ENCODE measurements around the gene HEPACAM. TPM values are rescaled to one million over a fixed set of nuclear protein-coding genes. Genes with fewer than 3 reads are reported as not detected.
A peak's percentile ranks its signal among the peaks of the same experiment; 100 is the strongest.

Gene HEPACAM
- polyA plus RNA-seq, 4 donors: 0.67 TPM; not detected in 3

DNA sequence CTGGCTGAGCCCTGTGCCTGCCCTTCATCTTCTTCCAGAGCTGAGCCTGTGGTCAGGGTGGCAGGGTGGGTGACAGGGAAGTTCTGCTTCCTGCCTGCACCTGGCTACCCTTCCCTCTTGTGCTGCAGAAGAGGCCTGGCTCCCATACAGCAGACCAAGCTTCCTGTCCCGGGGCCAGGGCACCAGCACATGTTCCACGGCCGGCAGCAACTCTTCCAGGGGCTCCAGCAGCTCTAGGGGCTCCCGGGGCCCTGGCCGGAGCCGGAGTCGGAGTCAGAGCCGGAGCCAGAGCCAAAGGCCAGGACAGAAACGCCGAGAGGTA, 55.6 kb downstream of the HEPACAM start:
- H3K27ac ChIP-seq (ENCODE audit: low read depth in 1 of 3, low read length in 2 of 3): no peak overlapping the region
- no peak for FAIRE-seq
- 64 to 81% (median 75%) methylated on average over 10 of the region's 10 CpGs for WGBS, 3 donors
- H3K9me3 ChIP-seq (ENCODE audit: control insufficient read depth in 2 of 2, insufficient read depth in 1 of 2, low read depth in 1 of 2, low read length in 1 of 2): no peaks in the 10 kb centered on the region
- H3K27me3 ChIP-seq (ENCODE audit: control insufficient read depth in 3 of 3, insufficient read depth in 3 of 3, low read length in 3 of 3): peaks cover 0 to 24% (median 0%) of the 10 kb centered on the region in 3 donors
- H3K36me3 ChIP-seq (ENCODE audit: control insufficient read depth in 3 of 3, insufficient read depth in 2 of 3, low read depth in 1 of 3, low read length in 3 of 3): no peaks in the 10 kb centered on the region
- H3K4me3 ChIP-seq (ENCODE audit: low read depth in 1 of 3, low read length in 3 of 3): no peak overlapping the region
- DNase-seq: no peak
- peaks cover 6 to 15% (median 8%) of the 10 kb centered on the region in 3 donors for H3K4me1 ChIP-seq (ENCODE audit: control insufficient read depth in 3 of 3, insufficient read depth in 2 of 3, low read depth in 1 of 3, low read length in 2 of 3)

DNA sequence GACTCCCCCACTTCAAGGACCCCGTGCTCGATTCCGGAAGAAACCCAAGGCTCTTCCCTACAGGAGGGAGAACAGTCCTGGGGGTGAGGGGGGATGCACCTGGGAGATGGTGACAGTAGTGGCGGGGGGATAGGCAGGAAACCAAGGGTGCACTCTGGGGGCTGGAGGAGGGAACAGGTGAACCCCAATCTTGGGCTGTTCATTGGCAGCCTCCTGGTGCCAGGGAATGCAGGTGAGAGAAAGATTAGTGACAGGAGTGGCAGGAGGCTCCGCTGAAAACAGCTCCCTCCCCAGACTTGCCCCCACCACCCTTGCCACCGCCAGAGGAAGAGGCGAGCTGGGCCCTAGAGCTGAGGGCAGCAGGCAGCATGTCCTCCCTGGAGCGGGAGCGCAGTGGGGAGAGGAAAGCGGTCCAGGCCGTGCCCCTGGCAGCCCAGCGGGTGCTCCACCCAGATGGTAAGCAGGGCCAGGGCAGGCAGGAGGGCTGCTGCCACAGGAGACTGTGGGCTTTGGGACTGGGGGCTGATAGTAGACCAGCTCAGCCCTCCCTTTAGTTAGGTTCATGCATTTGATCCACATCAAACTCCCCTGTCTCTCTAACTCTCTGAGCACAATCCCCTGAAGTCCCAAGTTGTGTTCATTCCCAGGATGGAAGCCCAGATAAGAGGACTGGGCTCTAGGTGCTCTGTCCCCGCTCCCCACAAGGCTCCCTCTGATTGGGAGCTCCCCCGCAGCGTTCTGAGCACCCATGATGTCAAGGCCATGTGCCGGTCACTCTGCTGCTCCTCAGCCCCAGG, 56.2 kb downstream of the HEPACAM start:
- WGBS, 3 donors: 83 to 91% (median 87%) methylated on average over 15 to 16 of the region's 16 CpGs
- DNase-seq (no peak), FAIRE-seq (no peak)
- Histone ChIP-seq H3K4me3 (ENCODE audit: low read depth in 1 of 3, low read length in 3 of 3) (no peak overlapping the region), H3K4me1 (ENCODE audit: control insufficient read depth in 3 of 3, insufficient read depth in 2 of 3, low read depth in 1 of 3, low read length in 2 of 3) (peaks cover 6 to 15% (median 8%) of the 10 kb centered on the region in 3 donors), H3K27ac (ENCODE audit: low read depth in 1 of 3, low read length in 2 of 3) (no peak overlapping the region), H3K27me3 (ENCODE audit: control insufficient read depth in 3 of 3, insufficient read depth in 3 of 3, low read length in 3 of 3) (peaks cover 0 to 28% (median 0%) of the 10 kb centered on the region in 3 donors), H3K9me3 (ENCODE audit: control insufficient read depth in 2 of 2, insufficient read depth in 1 of 2, low read depth in 1 of 2, low read length in 1 of 2) (no peaks in the 10 kb centered on the region), H3K36me3 (ENCODE audit: control insufficient read depth in 3 of 3, insufficient read depth in 2 of 3, low read depth in 1 of 3, low read length in 3 of 3) (no peaks in the 10 kb centered on the region)

DNA sequence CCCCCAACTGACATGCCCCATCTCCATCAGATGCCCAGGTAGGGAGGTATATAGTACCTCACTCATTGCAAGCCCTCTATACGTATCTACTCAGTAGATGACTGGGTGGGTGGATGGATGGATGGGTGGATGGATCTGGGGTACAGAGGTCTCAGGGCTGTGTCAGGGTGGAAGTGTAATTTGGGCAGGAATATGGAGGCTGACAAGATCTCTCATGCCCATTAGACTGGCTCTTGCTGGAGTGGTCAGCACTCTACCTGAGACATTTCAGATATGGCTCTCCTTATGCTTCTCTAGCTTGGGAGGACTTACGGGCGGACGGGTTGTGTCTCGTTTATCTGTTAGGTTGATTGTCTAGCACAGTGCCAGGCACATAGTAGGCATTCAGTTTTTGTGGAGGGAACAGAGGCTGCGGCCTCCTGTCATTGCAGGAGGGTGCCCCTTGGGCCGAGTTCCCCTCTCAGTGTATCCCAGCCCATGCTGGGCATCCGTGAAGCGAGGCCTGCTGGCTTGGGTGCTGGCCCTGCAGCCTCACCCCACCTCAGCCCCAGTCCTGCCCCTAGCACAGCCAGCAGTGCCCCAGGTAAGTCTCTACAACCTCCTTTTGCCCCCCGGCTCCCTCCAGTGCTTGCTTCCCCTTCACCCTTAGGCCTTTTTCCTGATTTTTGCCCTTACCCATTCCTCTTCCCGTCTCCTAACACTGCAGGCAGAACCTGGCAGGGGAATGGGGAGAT, 56.9 kb downstream of the HEPACAM start:
- Histone ChIP-seq H3K27me3 (ENCODE audit: control insufficient read depth in 3 of 3, insufficient read depth in 3 of 3, low read length in 3 of 3) (peaks cover 0 to 34% (median under 1%) of the 10 kb centered on the region in 3 donors), H3K36me3 (ENCODE audit: control insufficient read depth in 3 of 3, insufficient read depth in 2 of 3, low read depth in 1 of 3, low read length in 3 of 3) (no peaks in the 10 kb centered on the region), H3K4me1 (ENCODE audit: control insufficient read depth in 3 of 3, insufficient read depth in 2 of 3, low read depth in 1 of 3, low read length in 2 of 3) (peaks cover 6 to 15% (median 8%) of the 10 kb centered on the region in 3 donors), H3K27ac (ENCODE audit: low read depth in 1 of 3, low read length in 2 of 3) (no peak overlapping the region), H3K4me3 (ENCODE audit: low read depth in 1 of 3, low read length in 3 of 3) (no peak overlapping the region), H3K9me3 (ENCODE audit: control insufficient read depth in 2 of 2, insufficient read depth in 1 of 2, low read depth in 1 of 2, low read length in 1 of 2) (no peaks in the 10 kb centered on the region)
- DNase-seq (no peak), FAIRE-seq (no peak)
- 92 to 96% (median 94%) methylated on average over 11 of the region's 11 CpGs for WGBS, 3 donors

DNA sequence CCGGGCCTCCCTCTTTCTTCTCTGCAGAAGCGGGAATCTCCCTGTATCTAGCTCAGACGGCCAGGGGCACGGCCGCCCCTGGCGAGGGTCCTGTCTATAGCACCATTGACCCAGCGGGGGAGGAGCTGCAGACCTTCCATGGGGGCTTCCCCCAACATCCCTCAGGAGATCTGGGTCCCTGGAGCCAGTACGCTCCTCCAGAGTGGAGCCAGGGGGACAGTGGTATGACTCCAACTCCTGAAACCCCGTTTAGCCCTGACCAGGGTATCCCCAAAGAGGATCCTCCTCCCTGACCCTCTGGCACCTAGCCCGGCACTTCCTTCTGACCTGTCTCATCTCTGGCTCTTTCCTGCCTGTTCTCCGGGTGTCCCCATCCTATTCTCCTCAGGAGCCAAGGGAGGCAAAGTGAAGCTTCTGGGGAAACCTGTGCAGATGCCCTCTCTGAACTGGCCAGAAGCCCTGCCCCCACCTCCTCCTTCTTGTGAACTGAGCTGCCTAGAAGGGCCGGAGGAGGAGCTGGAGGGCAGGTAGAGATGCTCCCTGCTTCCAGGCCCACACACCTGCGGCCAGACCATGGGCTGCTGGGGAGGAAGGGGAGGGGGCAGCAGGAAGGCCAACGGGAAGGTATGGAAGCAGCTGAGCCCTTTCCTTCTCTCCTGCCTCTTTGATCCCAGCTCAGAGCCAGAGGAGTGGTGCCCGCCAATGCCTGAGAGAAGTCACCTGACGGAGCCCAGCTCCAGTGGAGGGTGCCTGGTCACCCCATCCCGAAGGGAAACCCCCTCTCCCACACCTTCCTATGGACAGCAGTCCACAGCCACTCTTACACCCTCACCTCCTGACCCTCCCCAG, 57.7 kb downstream of the HEPACAM start:
- FAIRE-seq (no peak), DNase-seq (no peak)
- Histone ChIP-seq H3K9me3 (ENCODE audit: control insufficient read depth in 2 of 2, insufficient read depth in 1 of 2, low read depth in 1 of 2, low read length in 1 of 2) (no peaks in the 10 kb centered on the region), H3K27ac (ENCODE audit: low read depth in 1 of 3, low read length in 2 of 3) (no peak overlapping the region), H3K4me3 (ENCODE audit: low read depth in 1 of 3, low read length in 3 of 3) (no peak overlapping the region), H3K36me3 (ENCODE audit: control insufficient read depth in 3 of 3, insufficient read depth in 2 of 3, low read depth in 1 of 3, low read length in 3 of 3) (no peaks in the 10 kb centered on the region), H3K27me3 (ENCODE audit: control insufficient read depth in 3 of 3, insufficient read depth in 3 of 3, low read length in 3 of 3) (peaks cover 0 to 42% (median 4%) of the 10 kb centered on the region in 3 donors), H3K4me1 (ENCODE audit: control insufficient read depth in 3 of 3, insufficient read depth in 2 of 3, low read depth in 1 of 3, low read length in 2 of 3) (peaks cover 6 to 15% (median 8%) of the 10 kb centered on the region in 3 donors)
- 69 to 71% (median 70%) methylated on average over 15 to 17 of the region's 17 CpGs for WGBS, 3 donors

DNA sequence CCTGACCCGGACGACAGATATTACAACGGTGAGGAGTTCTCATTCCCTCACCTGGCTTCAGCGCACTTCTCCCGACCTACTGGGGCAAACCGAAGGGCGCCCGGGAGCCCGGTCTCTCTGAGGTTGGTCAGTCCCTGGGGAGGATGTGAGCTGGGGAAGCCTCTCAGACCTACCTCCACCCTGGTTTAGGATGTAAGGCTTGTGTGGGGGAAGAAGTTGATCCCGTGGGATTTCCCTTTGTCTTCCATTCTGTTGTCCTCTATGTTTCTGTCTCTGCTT, 58.3 kb downstream of the HEPACAM start:
- H3K27ac ChIP-seq (ENCODE audit: low read depth in 1 of 3, low read length in 2 of 3): no peak overlapping the region
- H3K4me3 ChIP-seq (ENCODE audit: low read depth in 1 of 3, low read length in 3 of 3): peak overlapping the region in 1 of 3 donors; percentile 64
- 51 to 73% (median 62%) methylated on average over 10 of the region's 10 CpGs for WGBS, 3 donors
- DNase-seq (no peak), FAIRE-seq (no peak)
- H3K9me3 ChIP-seq (ENCODE audit: control insufficient read depth in 2 of 2, insufficient read depth in 1 of 2, low read depth in 1 of 2, low read length in 1 of 2): no peaks in the 10 kb centered on the region
- no peaks in the 10 kb centered on the region for H3K36me3 ChIP-seq (ENCODE audit: control insufficient read depth in 3 of 3, insufficient read depth in 2 of 3, low read depth in 1 of 3, low read length in 3 of 3)
- H3K4me1 ChIP-seq (ENCODE audit: control insufficient read depth in 3 of 3, insufficient read depth in 2 of 3, low read depth in 1 of 3, low read length in 2 of 3): peaks cover 6 to 15% (median 8%) of the 10 kb centered on the region in 3 donors
- H3K27me3 ChIP-seq (ENCODE audit: control insufficient read depth in 3 of 3, insufficient read depth in 3 of 3, low read length in 3 of 3): peaks cover 0 to 48% (median 7%) of the 10 kb centered on the region in 3 donors

DNA sequence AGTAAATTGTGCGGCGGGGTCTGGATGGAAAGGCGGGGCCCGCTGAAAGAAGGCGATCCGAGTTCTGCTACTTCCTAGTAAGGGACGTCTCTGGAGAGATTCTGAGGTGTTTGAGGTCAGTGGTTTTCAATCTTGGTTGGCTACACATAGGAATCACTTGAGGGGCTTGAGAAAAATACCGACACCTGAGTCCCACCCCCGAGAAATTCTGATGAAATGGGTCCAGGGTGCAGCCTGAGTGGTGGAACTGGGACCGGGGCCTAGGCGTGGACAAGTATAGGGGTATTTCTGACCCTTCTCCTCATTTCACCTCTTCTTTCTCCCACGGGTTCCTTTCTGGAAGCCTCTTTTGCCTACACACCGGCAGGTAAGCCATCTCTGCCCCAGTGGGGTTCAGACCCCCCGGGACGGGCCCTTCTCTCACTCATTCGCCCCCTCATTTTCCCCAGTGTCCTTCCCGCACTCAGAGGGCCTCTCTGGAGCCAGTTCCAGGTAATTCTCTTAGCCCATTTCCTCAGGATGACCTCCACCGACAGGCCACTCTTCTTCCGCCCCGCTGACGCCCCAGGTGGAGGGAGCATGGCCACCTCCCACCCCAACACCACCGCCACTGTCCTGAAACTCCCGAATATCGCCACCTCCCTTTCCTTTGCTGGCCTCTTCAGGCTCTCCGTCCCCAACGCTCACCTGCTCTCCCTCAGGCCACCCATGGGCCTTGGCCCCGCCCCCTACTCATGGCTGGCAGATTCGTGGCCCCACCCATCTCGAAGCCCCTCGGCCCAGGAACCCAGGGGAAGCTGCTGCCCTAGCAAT, 58.8 kb downstream of the HEPACAM start:
- Histone ChIP-seq H3K27ac (ENCODE audit: low read depth in 1 of 3, low read length in 2 of 3) (peak overlapping the region in 1 of 3 donors; percentile 94), H3K9me3 (ENCODE audit: control insufficient read depth in 2 of 2, insufficient read depth in 1 of 2, low read depth in 1 of 2, low read length in 1 of 2) (no peaks in the 10 kb centered on the region), H3K27me3 (ENCODE audit: control insufficient read depth in 3 of 3, insufficient read depth in 3 of 3, low read length in 3 of 3) (peaks cover 0 to 54% (median 9%) of the 10 kb centered on the region in 3 donors), H3K4me3 (ENCODE audit: low read depth in 1 of 3, low read length in 3 of 3) (peak overlapping the region; percentile 33 to 64 (median 59)), H3K4me1 (ENCODE audit: control insufficient read depth in 3 of 3, insufficient read depth in 2 of 3, low read depth in 1 of 3, low read length in 2 of 3) (peaks cover 2 to 15% (median 4%) of the 10 kb centered on the region in 3 donors), H3K36me3 (ENCODE audit: control insufficient read depth in 3 of 3, insufficient read depth in 2 of 3, low read depth in 1 of 3, low read length in 3 of 3) (no peaks in the 10 kb centered on the region)
- DNase-seq: peak; percentile 5 to 28
- no peak for FAIRE-seq
- WGBS, 3 donors: 22 to 40% (median 37%) methylated on average over 29 to 30 of the region's 30 CpGs

DNA sequence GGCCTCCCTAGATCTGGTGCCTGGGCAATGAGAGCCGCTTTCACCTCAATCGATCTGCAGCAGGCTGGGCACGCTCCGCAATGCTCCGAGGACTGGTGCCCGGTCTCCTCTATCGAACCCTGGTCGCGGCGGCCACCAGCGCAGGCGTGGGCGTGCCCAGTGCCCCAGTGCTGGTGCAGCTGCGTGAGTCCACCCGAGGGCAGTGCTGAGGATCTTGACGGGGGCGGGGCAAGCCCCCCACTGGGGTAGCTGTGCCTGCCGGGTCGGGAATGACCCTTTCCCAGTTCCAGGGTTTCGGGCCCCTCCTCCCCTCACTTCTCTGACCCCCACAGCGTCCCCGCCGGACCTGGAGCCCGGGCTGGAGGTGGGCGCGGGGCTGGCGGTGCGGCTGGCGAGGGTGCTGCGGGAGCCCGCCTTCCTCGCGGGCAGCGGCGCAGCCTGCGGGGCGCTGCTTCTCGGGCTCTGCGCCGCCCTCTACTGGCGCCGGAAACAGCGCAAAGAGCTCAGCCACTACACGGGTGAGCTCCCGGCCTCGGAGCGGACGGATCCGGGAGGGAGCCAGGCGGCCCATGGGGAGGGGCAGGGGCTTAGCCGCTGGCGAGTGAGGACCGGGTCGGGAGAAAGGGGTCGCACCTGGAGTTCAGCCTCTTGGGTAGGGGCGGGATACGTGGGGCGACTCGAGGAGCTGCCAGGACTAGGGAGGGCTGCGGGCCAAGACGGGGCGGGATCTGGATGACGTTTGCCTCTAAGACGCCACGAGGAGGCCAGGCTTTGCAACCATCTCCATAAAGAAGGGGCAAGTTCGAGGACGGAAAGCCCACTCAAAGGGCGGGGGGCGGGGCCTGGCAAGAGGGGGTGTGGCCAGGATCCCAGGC, 59.7 kb downstream of the HEPACAM start:
- peak; percentile 79 to 95 for DNase-seq
- no peaks in the 10 kb centered on the region for H3K9me3 ChIP-seq (ENCODE audit: control insufficient read depth in 2 of 2, insufficient read depth in 1 of 2, low read depth in 1 of 2, low read length in 1 of 2)
- 1 to 3% (median 1%) methylated on average over 58 to 69 of the region's 69 CpGs for WGBS, 3 donors
- H3K27ac ChIP-seq (ENCODE audit: low read depth in 1 of 3, low read length in 2 of 3): peak overlapping the region; percentile 59 to 94 (median 82)
- no peak for FAIRE-seq
- H3K36me3 ChIP-seq (ENCODE audit: control insufficient read depth in 3 of 3, insufficient read depth in 2 of 3, low read depth in 1 of 3, low read length in 3 of 3): no peaks in the 10 kb centered on the region
- peaks cover 2 to 15% (median 4%) of the 10 kb centered on the region in 3 donors for H3K4me1 ChIP-seq (ENCODE audit: control insufficient read depth in 3 of 3, insufficient read depth in 2 of 3, low read depth in 1 of 3, low read length in 2 of 3)
- peak overlapping the region; percentile 33 to 64 (median 59) for H3K4me3 ChIP-seq (ENCODE audit: low read depth in 1 of 3, low read length in 3 of 3)
- peaks cover 0 to 61% (median 9%) of the 10 kb centered on the region in 3 donors for H3K27me3 ChIP-seq (ENCODE audit: control insufficient read depth in 3 of 3, insufficient read depth in 3 of 3, low read length in 3 of 3)
